Fibroblast of lung (primary cell): ENCODE measurements around the gene PKHD1. TPM values are rescaled to one million over a fixed set of nuclear protein-coding genes. Genes with fewer than 3 reads are reported as not detected.
"Not testable (repeated sequence)": the region's sequence is repeated elsewhere in the genome, so short reads cannot be mapped to it uniquely, and the experiment has no call there.

ENCODE experiments used
- DNase-seq, 2 donors: peaks; one replicate each; pipeline versions ENCODE4 v3.0.0 to v3.0.0-alpha.2; 2010; ENCODE audit warnings: low read depth in 2 of 2
- H2AFZ ChIP-seq: 2 replicates; pipeline ENCODE4 v1.5.1; 2012; ENCODE audit warnings: low read length, control low read depth, inconsistent platforms
- H3K27ac ChIP-seq: 2 replicates; pipeline ENCODE4 v1.5.1; 2011; ENCODE audit warnings: low read length, control low read depth; ENCODE audit not compliant: insufficient read depth
- H3K27me3 ChIP-seq: 2 replicates; pipeline ENCODE4 v1.5.1; 2011; ENCODE audit warnings: mild to moderate bottlenecking, low read length; ENCODE audit not compliant: control insufficient read depth, insufficient read depth
- H3K36me3 ChIP-seq: 2 replicates; pipeline ENCODE4 v1.5.1; 2011; ENCODE audit warnings: low read length; ENCODE audit not compliant: control insufficient read depth, insufficient read depth
- H3K4me1 ChIP-seq: 2 replicates; pipeline ENCODE4 v1.5.1; 2011; ENCODE audit warnings: low read length; ENCODE audit not compliant: control insufficient read depth, insufficient read depth; ENCODE audit errors: extremely low read depth
- H3K4me2 ChIP-seq: 2 replicates; pipeline ENCODE4 v1.5.1; 2011; ENCODE audit warnings: low read length, control low read depth; ENCODE audit not compliant: insufficient read depth; ENCODE audit errors: extremely low read depth
- H3K4me3 ChIP-seq, 4 experiments: fragments of 200-600 bp in 1 of 4; sonication (generic) in 1 of 4; replicated peaks in 1 of 4; 2 replicates each; pipeline ENCODE4 v1.5.1; 2011 to 2016; ENCODE audit warnings: low read length in 4 of 4, low read depth in 3 of 4, mild to moderate bottlenecking in 3 of 4, control low read depth in 2 of 4, inconsistent platforms in 1 of 4, mixed read lengths in 1 of 4; ENCODE audit not compliant: insufficient read depth in 1 of 4; ENCODE audit errors: control extremely low read depth in 1 of 4
- H3K79me2 ChIP-seq: 2 replicates; pipeline ENCODE4 v1.5.1; 2012; ENCODE audit warnings: mild to moderate bottlenecking, low read length, inconsistent platforms; ENCODE audit not compliant: control insufficient read depth, insufficient read depth
- H3K9ac ChIP-seq: 2 replicates; pipeline ENCODE4 v1.5.1; 2011; ENCODE audit warnings: mild to moderate bottlenecking, low read length, control low read depth; ENCODE audit not compliant: insufficient read depth
- H3K9me3 ChIP-seq: 2 replicates; pipeline ENCODE4 v1.5.1; 2012; ENCODE audit warnings: low read depth, low read length; ENCODE audit not compliant: control insufficient read depth, insufficient read depth
- H4K20me1 ChIP-seq: 2 replicates; pipeline ENCODE4 v1.5.1; 2011; ENCODE audit warnings: low read length; ENCODE audit not compliant: control insufficient read depth, insufficient read depth; ENCODE audit errors: extremely low read depth
- EZH2 ChIP-seq: IDR thresholded peaks from 2 replicates; pipeline ENCODE4 v1.5.1; 2012; ENCODE audit warnings: low read length, control low read depth, mild to moderate bottlenecking; ENCODE audit errors: missing control alignments
- polyA plus RNA-seq, 2 donors: library from polyadenylated mRNA; depleted of rRNA in 1 of 2; stranded (reverse) in 1 of 2; unstranded in 1 of 2; fragments of >200 nt; gene quantifications; 2 replicates each; pipeline ENCODE4 v1.2.1, GENCODE V29; 2011 to 2012; ENCODE audit warnings: missing spikeins in 1 of 2
- total RNA-seq: library from RNA; depleted of rRNA; stranded (reverse); fragments of >200 nt; gene quantifications from 2 replicates; pipeline ENCODE4 v1.2.1, GENCODE V29; 2014
- TF ChIP-seq, protein P1 (sequence below), 2 donors: IDR thresholded peaks in 1 of 2; conservative IDR thresholded peaks in 1 of 2; 1 replicate in 1 of 2; 2 replicates in 1 of 2; pipeline ENCODE4 v1.5.1; 2011 to 2012; ENCODE audit warnings: low read length in 2 of 2, control low read depth in 1 of 2, inconsistent platforms in 1 of 2, low read depth in 1 of 2, mild to moderate bottlenecking in 1 of 2

The PKHD1 gene
- total and polyA plus RNA-seq, 2 donors (not counting 1 experiment from before 2014, with no cell fraction given), result not detected

- Histone ChIP-seq H3K27ac (no peak overlapping the region), H3K4me2 (no peak overlapping the region), H2AFZ (no peak overlapping the region), H3K9ac (no peak overlapping the region), H3K4me3 (no peak overlapping the region), H3K27me3 (no peaks in the 10 kb centered on the region), H3K4me1 (no peaks in the 10 kb centered on the region), H3K36me3 (no peaks in the 10 kb centered on the region), H4K20me1 (no peaks in the 10 kb centered on the region), H3K9me3 (no peaks in the 10 kb centered on the region), H3K79me2 (no peaks in the 10 kb centered on the region)
- no peak for DNase-seq
- TF ChIP-seq, protein P1, sequence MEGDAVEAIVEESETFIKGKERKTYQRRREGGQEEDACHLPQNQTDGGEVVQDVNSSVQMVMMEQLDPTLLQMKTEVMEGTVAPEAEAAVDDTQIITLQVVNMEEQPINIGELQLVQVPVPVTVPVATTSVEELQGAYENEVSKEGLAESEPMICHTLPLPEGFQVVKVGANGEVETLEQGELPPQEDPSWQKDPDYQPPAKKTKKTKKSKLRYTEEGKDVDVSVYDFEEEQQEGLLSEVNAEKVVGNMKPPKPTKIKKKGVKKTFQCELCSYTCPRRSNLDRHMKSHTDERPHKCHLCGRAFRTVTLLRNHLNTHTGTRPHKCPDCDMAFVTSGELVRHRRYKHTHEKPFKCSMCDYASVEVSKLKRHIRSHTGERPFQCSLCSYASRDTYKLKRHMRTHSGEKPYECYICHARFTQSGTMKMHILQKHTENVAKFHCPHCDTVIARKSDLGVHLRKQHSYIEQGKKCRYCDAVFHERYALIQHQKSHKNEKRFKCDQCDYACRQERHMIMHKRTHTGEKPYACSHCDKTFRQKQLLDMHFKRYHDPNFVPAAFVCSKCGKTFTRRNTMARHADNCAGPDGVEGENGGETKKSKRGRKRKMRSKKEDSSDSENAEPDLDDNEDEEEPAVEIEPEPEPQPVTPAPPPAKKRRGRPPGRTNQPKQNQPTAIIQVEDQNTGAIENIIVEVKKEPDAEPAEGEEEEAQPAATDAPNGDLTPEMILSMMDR (conservative IDR thresholded peaks at IDR 0.05 in 1 of 2, IDR thresholded peaks at IDR 0.05 in 1 of 2; ENCODE audit: low read depth in 1 of 2, low read length in 2 of 2), result no peak
- TF ChIP-seq EZH2, result no peak
Measured at GRCh38 chr6:51951924-51952323, 135.5 kb downstream of the PKHD1 start.

DNA sequence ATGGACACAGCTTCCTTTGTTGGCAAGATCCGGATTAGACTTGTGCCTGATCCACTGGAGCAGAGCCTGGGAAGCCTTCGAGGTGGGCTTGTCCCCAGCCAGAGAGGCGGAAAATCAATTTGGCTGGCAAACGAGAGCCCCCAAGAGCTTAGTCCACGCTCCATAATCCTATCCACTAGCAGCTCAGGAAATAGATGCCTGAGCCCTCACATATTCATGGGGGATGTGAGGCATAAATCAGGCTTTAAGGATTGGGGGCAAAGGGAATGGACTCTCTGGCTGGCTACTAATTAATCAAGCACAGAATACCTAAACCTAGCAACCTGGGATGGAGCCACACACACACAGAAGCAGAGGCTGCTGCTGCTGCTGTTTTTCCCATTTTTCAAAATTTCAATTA is 137.9 kb downstream of the PKHD1 start:
- no peak overlapping the region for H3K4me3 ChIP-seq
- H4K20me1 ChIP-seq, result no peaks in the 10 kb centered on the region
- no peaks in the 10 kb centered on the region for H3K9me3 ChIP-seq
- H3K36me3 ChIP-seq, result no peaks in the 10 kb centered on the region
- no peak overlapping the region for H3K27ac ChIP-seq
- no peaks in the 10 kb centered on the region for H3K4me1 ChIP-seq
- TF ChIP-seq, protein P1 (conservative IDR thresholded peaks at IDR 0.05 in 1 of 2, IDR thresholded peaks at IDR 0.05 in 1 of 2; ENCODE audit: low read depth in 1 of 2, low read length in 2 of 2), result no peak
- TF ChIP-seq EZH2, result no peak
- H3K4me2 ChIP-seq, result no peak overlapping the region
- H3K79me2 ChIP-seq, result no peaks in the 10 kb centered on the region
- no peak overlapping the region for H2AFZ ChIP-seq
- no peaks in the 10 kb centered on the region for H3K27me3 ChIP-seq
- no peak overlapping the region for H3K9ac ChIP-seq
- DNase-seq, result no peak

DNA sequence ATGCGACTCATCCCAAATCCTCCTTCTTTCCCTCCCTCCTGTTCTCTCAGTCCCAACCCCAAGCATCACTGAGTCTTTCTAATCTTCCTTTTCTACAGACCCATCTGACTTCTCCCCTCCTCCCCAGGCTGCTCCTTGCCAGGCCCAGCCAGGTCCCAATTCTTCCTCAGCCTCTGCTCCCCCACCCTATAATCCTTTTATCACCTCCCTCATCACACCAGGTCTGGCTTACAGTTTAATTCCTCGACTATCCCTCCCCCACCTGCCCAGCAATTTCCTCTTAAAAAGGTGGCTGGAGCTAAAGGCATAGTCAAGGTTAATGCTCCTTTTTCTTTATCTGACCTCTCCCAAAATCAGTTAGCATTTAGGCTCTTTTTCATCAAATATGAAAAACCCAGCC is 147.7 kb downstream of the PKHD1 start:
- not testable (repeated sequence) for H2AFZ ChIP-seq, DNase-seq, H3K9ac ChIP-seq, H3K4me1 ChIP-seq, H3K27me3 ChIP-seq, H3K4me3 ChIP-seq, H4K20me1 ChIP-seq, H3K36me3 ChIP-seq, H3K4me2 ChIP-seq, H3K27ac ChIP-seq, H3K79me2 ChIP-seq, H3K9me3 ChIP-seq
